Measurements from ENCODE around the gene GPRC5C. TPM values are rescaled to one million over a fixed set of nuclear protein-coding genes. Genes with fewer than 3 reads are reported as not detected.

Gene GPRC5C
- total RNA-seq, 1 donor from 2014 or later: 243 TPM

- ATAC-seq: no peak
- peak; percentile 45 for DNase-seq (ENCODE audit: low spot score)
Observed at GRCh38 chr17:74432766-74433391, 991 bp downstream of the GPRC5C start.

DNA sequence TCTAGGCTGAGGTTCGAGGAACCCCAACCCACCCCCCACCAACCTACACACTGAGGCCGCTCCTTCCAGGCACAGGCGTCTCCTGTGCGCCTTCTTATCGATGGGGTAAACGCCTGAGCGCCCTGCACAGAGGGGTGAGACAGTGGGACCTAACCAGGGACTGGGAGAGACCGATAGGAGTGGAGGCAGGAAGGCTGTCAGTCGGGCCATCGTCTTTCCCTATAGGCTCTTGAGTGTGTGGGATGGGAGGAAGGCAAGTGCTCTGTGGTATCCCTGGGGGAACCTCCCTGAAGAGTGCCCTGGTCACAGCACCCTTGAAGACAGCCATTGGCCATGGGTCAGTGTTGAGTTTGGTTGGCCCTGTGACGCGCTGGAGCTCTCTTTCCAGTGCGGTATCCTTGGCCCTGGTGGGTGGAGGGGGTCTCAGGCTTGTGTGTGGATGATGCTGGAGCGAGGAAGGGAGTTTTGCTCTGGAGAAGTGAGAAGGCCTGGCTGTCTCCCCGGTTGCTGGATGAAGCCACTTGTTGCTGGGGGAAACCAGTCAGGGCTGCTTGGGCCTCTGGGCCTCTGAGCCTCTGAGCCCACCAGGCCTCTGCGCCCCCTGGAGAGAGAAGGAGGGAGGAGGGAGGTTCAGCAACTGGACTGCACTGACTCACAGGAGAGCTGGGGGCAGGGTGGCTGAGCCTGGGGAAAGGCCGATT is 1.7 kb downstream of the GPRC5C start:
- DNase-seq (ENCODE audit: low spot score) (peak; percentile 48), ATAC-seq (no peak)

DNA sequence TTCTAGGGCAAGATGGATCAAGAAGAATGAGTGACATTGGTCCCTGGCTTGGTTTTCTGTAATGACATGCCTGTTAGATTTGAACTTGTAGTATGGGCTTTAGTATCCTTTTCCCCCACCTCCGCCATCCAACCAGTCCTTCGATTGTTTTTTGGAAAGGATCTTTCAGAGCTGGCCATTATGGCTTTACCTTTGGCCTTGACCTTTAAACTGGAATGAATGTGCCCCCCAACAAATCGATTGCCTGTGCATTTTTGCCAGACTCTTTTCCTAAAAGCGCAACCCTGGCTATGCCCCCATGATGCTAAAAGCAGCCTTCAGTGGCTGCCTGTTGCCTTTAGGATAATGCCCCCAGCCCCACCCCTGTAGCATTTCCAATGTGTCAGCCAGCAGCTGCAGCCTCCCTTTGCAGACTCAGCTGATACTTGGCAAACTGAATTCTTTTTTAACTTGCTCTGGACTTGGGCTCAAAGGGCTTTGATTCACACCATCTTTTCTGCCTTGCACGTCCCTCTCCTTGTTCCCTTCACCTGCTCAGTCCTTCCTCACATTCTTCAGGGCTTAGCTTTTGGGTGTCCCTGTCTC is 4.0 kb downstream of the GPRC5C start:
- DNase-seq (ENCODE audit: low spot score): peak; percentile 68

DNA sequence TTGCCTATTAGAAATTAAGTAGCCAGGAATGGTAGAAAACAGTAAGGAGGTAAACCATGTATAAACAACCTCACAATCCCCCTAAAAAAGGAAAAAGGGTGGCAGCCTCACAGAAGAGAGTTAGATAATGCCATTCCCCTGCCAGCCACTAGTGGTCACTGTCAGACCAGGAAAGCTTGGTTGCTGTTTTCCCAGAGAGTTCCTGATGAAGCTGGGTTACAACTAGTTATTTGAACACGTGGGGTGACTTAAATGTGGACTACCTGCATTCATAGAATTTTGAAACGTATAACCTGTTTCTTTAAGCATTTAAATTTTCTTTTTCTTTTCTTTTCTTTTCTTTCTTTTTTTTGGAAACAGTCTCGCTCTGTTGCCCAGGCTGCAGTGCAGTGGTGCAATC is 5.8 kb downstream of the GPRC5C start:
- ATAC-seq (no peak), DNase-seq (ENCODE audit: low spot score) (no peak)

More for the DNA sequence above, 4.0 kb downstream of the GPRC5C start:
- ATAC-seq: peak; percentile 1

- DNase-seq (ENCODE audit: low spot score) (peak; percentile 90), ATAC-seq (peak; percentile 36)
Observed at GRCh38 chr17:74439691-74440567, 8.0 kb downstream of the GPRC5C start.

- DNase-seq (ENCODE audit: low spot score): no peak
- ATAC-seq: no peak
Observed at GRCh38 chr17:74441537-74441936, 9.6 kb downstream of the GPRC5C start.

- DNase-seq (ENCODE audit: low spot score) (no peak), ATAC-seq (no peak)
Observed at GRCh38 chr17:74442291-74442669, 10.4 kb downstream of the GPRC5C start.

GRCh38 chr17:74442670-74443515 is 11.0 kb downstream of the GPRC5C start:
- ATAC-seq: peak; percentile 58

GRCh38 chr17:74443516-74444296 is 11.8 kb downstream of the GPRC5C start:
- DNase-seq (ENCODE audit: low spot score) (no peak), ATAC-seq (peak; percentile 3)

More at GRCh38 chr17:74442670-74443515, 11.0 kb downstream of the GPRC5C start:
- DNase-seq (ENCODE audit: low spot score): peak; percentile 99

GRCh38 chr17:74444406-74444805 is 12.5 kb downstream of the GPRC5C start:
- peak; percentile 50 for ATAC-seq
- DNase-seq (ENCODE audit: low spot score): peak; percentile 97

- no peak for ATAC-seq
- no peak for DNase-seq (ENCODE audit: low spot score)
Observed at GRCh38 chr17:74445158-74445557, 13.3 kb downstream of the GPRC5C start.

GRCh38 chr17:74446551-74447500 is 14.9 kb downstream of the GPRC5C start:
- DNase-seq (ENCODE audit: low spot score) (peak; percentile 88), ATAC-seq (peak; percentile 20)

GRCh38 chr17:74447628-74448159 is 15.8 kb downstream of the GPRC5C start:
- DNase-seq (ENCODE audit: low spot score) (no peak), ATAC-seq (peak; percentile 17)

DNA sequence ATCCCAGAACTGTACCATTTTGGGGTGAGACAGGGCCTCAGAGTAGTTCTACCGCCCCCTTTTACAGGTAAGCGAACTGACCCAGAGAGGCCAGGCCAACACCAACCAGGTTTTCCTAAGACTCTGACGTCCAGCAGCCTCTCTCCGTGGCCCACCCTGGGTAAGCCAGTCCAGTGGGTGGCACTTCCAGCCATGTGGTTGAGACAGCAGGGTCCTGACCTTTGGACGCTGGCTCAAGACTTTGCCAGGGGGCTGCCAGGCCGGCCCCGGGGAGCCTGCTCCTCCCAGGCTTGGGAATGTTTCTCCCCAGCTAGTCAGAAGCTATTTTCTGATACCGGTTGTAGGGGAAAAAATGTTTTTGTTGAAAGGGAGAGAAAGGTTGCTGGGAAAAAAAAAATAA is 16.9 kb downstream of the GPRC5C start:
- DNase-seq (ENCODE audit: low spot score): no peak

DNA sequence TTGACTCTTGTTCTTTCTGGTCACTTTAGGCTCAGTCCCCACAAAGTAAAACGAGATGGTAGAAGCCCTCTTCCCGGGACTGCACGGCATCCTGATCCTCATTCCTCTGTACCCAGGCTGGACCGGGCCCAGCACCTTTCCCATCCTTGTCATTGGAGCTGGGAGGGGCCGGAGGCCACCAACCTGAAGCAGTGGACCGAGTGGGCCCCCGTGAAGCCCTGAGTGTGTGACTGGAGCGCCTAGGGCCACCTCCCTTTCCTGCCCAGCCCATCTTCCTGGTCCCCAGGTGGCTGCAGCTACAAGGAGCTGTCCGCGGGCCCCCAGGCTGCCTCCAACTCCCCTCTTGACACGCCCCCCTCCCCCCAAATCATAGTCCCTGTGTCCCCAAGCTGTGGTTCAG is 17.4 kb downstream of the GPRC5C start:
- DNase-seq (ENCODE audit: low spot score): no peak
- ATAC-seq: no peak

More for the DNA sequence above, 16.9 kb downstream of the GPRC5C start:
- ATAC-seq: no peak

DNA sequence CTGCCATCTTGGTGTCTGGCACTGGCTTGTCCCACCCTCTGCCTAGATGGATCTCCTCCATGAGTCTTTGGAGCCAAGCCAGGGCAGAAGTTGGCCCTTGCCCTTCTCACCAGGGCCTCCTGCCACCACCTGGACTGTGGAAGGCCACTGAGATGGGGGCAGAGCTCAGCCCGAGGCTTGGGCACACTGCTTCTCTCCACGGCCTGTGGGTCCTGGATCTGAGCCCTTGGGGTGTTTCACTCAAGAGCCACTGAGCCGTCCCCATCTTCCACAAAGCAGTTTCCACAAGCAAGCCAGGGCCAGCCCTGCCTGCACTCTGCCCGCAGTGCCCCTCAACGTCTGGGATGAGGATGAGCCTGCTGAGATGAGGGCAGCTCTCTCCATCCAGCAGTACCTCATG is 17.9 kb downstream of the GPRC5C start:
- DNase-seq (ENCODE audit: low spot score) (peak; percentile 94), ATAC-seq (peak; percentile 16)

- DNase-seq (ENCODE audit: low spot score) (no peak), ATAC-seq (no peak)
Observed at GRCh38 chr17:74450231-74450630, 18.3 kb downstream of the GPRC5C start.

DNA sequence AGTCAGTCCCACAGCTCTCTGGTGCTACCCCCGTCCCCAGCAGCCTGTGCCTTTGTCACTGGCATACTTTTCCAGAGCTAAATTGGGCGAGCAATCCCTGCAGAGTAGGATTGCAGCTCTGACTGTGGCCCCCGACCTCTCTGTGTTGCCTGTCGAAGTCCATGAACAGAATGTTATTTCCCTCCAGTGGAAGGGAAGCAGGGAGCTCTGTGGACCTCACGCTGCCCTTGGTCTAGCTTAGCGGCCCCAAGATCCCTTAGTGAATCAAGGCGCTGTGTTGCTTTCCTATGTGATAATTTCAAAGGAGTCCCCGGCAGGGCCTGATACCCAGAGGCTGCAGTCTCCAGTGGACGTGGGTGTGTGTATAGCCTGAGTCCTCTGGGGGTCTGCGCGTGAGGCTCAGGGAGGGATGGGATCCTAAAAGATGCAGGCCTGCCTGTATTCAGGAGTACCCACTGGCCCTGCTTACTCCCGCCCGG is 19.1 kb downstream of the GPRC5C start:
- DNase-seq (ENCODE audit: low spot score) (no peak), ATAC-seq (no peak)
